K562 (cell line): ENCODE measurements around the gene TNNT3.

Experiments
- CTCF ChIP-seq, 3 experiments: IDR thresholded peaks in 2 of 3; conservative IDR thresholded peaks in 1 of 3; 2 replicates each; pipeline ENCODE4 v1.5.1; 2011 to 2012; ENCODE audit warnings: low read length in 3 of 3, mild to moderate bottlenecking in 3 of 3, control low read depth in 2 of 3, improper control_type of control experiment in 1 of 3, inconsistent platforms in 1 of 3, low read depth in 1 of 3, mixed read lengths in 1 of 3, moderate library complexity in 1 of 3; ENCODE audit not compliant: insufficient read depth in 2 of 3
- EZH2 ChIP-seq: IDR thresholded peaks from 2 replicates; pipeline ENCODE4 v1.6.1; 2012; ENCODE audit warnings: low read depth, mild to moderate bottlenecking, inconsistent platforms, low read length, borderline replicate concordance
- KDM4B ChIP-seq, 2 experiments: fragments of 450-650 bp in 1 of 2; sonication (generic) in 1 of 2; IDR thresholded peaks; 2 replicates each; pipeline ENCODE4 v1.6.1; 2016 to 2017; ENCODE audit warnings: borderline replicate concordance in 2 of 2, antibody characterized with exemption in 1 of 2, low read depth in 1 of 2, mild to moderate bottlenecking in 1 of 2
- NCOA1 ChIP-seq: fragments of 450-650 bp; IDR thresholded peaks from 2 replicates; pipeline ENCODE4 v1.6.1; 2016; ENCODE audit warnings: low read depth
- PPARD ChIP-seq: fragments of 250-450 bp; sonication (Bioruptor Pico); IDR thresholded peaks from 2 replicates; pipeline ENCODE4 v1.8.0; 2022; ENCODE audit warnings: inconsistent platforms, mild to moderate bottlenecking, moderate library complexity
- RFX5 ChIP-seq: IDR thresholded peaks from 2 replicates; pipeline ENCODE4 v1.6.1; 2011; ENCODE audit warnings: low read depth, mild to moderate bottlenecking, improper control_type of control experiment, low read length
- SP1 ChIP-seq: sonication (generic); formaldehyde crosslinking; IDR thresholded peaks from 2 replicates; pipeline ENCODE4 v1.8.1; 2022; ENCODE audit warnings: mild to moderate bottlenecking, missing genetic modification reagents
- TOE1 ChIP-seq, 2 experiments: fragments of 450-650 bp in 1 of 2; sonication (generic) in 1 of 2; formaldehyde crosslinking in 1 of 2; IDR thresholded peaks; 2 replicates each; pipeline versions ENCODE4 v1.7.1 to v1.8.0; 2016 to 2022; ENCODE audit warnings: borderline replicate concordance in 2 of 2, mild to moderate bottlenecking in 2 of 2, antibody characterized with exemption in 1 of 2, inconsistent platforms in 1 of 2, low read depth in 1 of 2, missing genetic modification reagents in 1 of 2, moderate library complexity in 1 of 2
- ZNF280B ChIP-seq: fragments of 250-450 bp; sonication (Bioruptor Pico); IDR thresholded peaks from 2 replicates; pipeline ENCODE4 v1.5.1; 2021; ENCODE audit warnings: mild to moderate bottlenecking
- TF ChIP-seq, protein P1 (sequence below): fragments of 450-650 bp; IDR thresholded peaks from 2 replicates; pipeline ENCODE4 v1.6.1; 2016; ENCODE audit warnings: antibody characterized with exemption
- TF ChIP-seq, protein P2 (sequence below): fragments of 250-450 bp; sonication (Bioruptor Pico); IDR thresholded peaks from 2 replicates; pipeline ENCODE4 v1.8.0; 2021; ENCODE audit warnings: mild to moderate bottlenecking, moderate library complexity

- TF ChIP-seq, protein P1, sequence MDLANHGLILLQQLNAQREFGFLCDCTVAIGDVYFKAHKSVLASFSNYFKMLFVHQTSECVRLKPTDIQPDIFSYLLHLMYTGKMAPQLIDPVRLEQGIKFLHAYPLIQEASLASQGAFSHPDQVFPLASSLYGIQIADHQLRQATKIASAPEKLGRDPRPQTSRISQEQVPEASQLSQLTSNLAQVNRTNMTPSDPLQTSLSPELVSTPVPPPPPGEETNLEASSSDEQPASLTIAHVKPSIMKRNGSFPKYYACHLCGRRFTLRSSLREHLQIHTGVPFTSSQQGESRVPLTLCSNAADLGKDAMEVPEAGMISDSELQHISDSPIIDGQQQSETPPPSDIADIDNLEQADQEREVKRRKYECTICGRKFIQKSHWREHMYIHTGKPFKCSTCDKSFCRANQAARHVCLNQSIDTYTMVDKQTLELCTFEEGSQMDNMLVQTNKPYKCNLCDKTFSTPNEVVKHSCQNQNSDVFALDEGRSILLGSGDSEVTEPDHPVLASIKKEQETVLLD: no peak
- TF ChIP-seq NCOA1: no peak
- no peak for TF ChIP-seq SP1 (CRISPR knock-in tag)
- TF ChIP-seq ZNF280B: no peak
- no peak for TF ChIP-seq PPARD (CRISPR knock-in tag)
- TF ChIP-seq CTCF (IDR thresholded peaks at IDR 0.05 in 2 of 3, conservative IDR thresholded peaks at IDR 0.05 in 1 of 3; ENCODE audit: insufficient read depth in 2 of 3, low read depth in 1 of 3, low read length in 3 of 3): no peak
- TF ChIP-seq RFX5: no peak
- TF ChIP-seq KDM4B (IDR thresholded peaks at IDR 0.05; ENCODE audit: borderline replicate concordance in 2 of 2, low read depth in 1 of 2): no peak
- TF ChIP-seq, protein P2, sequence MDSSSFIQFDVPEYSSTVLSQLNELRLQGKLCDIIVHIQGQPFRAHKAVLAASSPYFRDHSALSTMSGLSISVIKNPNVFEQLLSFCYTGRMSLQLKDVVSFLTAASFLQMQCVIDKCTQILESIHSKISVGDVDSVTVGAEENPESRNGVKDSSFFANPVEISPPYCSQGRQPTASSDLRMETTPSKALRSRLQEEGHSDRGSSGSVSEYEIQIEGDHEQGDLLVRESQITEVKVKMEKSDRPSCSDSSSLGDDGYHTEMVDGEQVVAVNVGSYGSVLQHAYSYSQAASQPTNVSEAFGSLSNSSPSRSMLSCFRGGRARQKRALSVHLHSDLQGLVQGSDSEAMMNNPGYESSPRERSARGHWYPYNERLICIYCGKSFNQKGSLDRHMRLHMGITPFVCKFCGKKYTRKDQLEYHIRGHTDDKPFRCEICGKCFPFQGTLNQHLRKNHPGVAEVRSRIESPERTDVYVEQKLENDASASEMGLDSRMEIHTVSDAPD: no peak
- TF ChIP-seq EZH2: no peak
- TF ChIP-seq TOE1 (IDR thresholded peaks at IDR 0.05; ENCODE audit: borderline replicate concordance): no peak
- TF ChIP-seq TOE1 (CRISPR knock-in tag; IDR thresholded peaks at IDR 0.05; ENCODE audit: borderline replicate concordance, low read depth): no peak
Measured at GRCh38 chr11:1870721-1871466, 48.6 kb upstream of the TNNT3 start.
